CD4-positive, CD25-positive, alpha-beta regulatory T cell (primary cell): ENCODE data around the gene LGALS12. TPM values are rescaled to one million over a fixed set of nuclear protein-coding genes. Genes with fewer than 3 reads are reported as not detected.

Source experiments
- ATAC-seq, 2 donors: fragments of 150-1000 bp; cut with Tn5 transposase; one replicate each; pipeline ENCODE4 v1.10.0; 2021; ENCODE audit warnings: low read depth in 2 of 2, moderate number of reproducible peaks in 2 of 2, moderate library complexity in 1 of 2
- DNase-seq, 3 donors: peaks; one replicate each; pipeline versions ENCODE4 v3.0.0 to v3.0.0-alpha.2; 2012 to 2022; ENCODE audit warnings: mixed read lengths in 1 of 3
- H3K27ac ChIP-seq: one replicate; pipeline ENCODE4 v1.7.0; 2013; ENCODE audit warnings: mild to moderate bottlenecking, low read length; ENCODE audit not compliant: insufficient read depth, poor library complexity, severe bottlenecking
- H3K27me3 ChIP-seq: one replicate; pipeline ENCODE4 v1.7.0; 2013; ENCODE audit warnings: low read length; ENCODE audit not compliant: control insufficient read depth, insufficient read depth
- H3K36me3 ChIP-seq: one replicate; pipeline ENCODE4 v1.7.0; 2013; ENCODE audit warnings: mild to moderate bottlenecking, low read length, moderate library complexity; ENCODE audit not compliant: control insufficient read depth, insufficient read depth
- H3K4me1 ChIP-seq: 2 replicates; pipeline ENCODE4 v1.7.0; 2013; ENCODE audit warnings: mild to moderate bottlenecking, low read length; ENCODE audit not compliant: insufficient read depth, control insufficient read depth, poor library complexity, severe bottlenecking
- H3K4me3 ChIP-seq: one replicate; pipeline ENCODE4 v1.7.0; 2013; ENCODE audit warnings: low read depth, mild to moderate bottlenecking, low read length, moderate library complexity
- H3K9me3 ChIP-seq, 2 experiments: 1 replicate in 1 of 2; 2 replicates in 1 of 2; pipeline ENCODE4 v1.7.0; 2013; ENCODE audit warnings: low read length in 2 of 2, mild to moderate bottlenecking in 1 of 2, moderate library complexity in 1 of 2; ENCODE audit not compliant: control insufficient read depth in 2 of 2
- H3K27ac Mint-ChIP-seq, 3 donors: one replicate each; pipeline ENCODE4 v1.8.0; 2020 to 2022; ENCODE audit warnings: mild to moderate bottlenecking in 3 of 3, mixed read lengths in 3 of 3, moderate library complexity in 2 of 3
- H3K27me3 Mint-ChIP-seq: one replicate; pipeline ENCODE4 v1.8.0; 2022; ENCODE audit warnings: mild to moderate bottlenecking, mixed read lengths
- H3K36me3 Mint-ChIP-seq: one replicate; pipeline ENCODE4 v1.8.0; 2020; ENCODE audit warnings: mixed read lengths
- H3K4me1 Mint-ChIP-seq, 4 donors: one replicate each; pipeline ENCODE4 v1.8.0; 2020 to 2022; ENCODE audit warnings: mixed read lengths in 4 of 4, mild to moderate bottlenecking in 1 of 4
- H3K4me3 Mint-ChIP-seq, 4 donors: one replicate each; pipeline ENCODE4 v1.8.0; 2020 to 2022; ENCODE audit warnings: mild to moderate bottlenecking in 4 of 4, mixed read lengths in 4 of 4, moderate library complexity in 3 of 4
- H3K9me3 Mint-ChIP-seq, 7 donors: one replicate each; pipeline ENCODE4 v1.8.0; 2020 to 2022; ENCODE audit warnings: mixed read lengths in 7 of 7, mild to moderate bottlenecking in 3 of 7, moderate library complexity in 2 of 7
- polyA plus RNA-seq, 4 donors: library from polyadenylated mRNA; unstranded; fragments of 300-500 nt; fragmentation: Illumina TruSeq; gene quantifications; one replicate each; pipeline ENCODE4 v1.2.3, GENCODE V29; 2021
- total RNA-seq: library from RNA; stranded (reverse); gene quantifications from one replicate; pipeline ENCODE4 v1.2.3, GENCODE V29; 2022

Gene LGALS12
- total RNA-seq (0.94 TPM), polyA plus RNA-seq (not detected)

DNA sequence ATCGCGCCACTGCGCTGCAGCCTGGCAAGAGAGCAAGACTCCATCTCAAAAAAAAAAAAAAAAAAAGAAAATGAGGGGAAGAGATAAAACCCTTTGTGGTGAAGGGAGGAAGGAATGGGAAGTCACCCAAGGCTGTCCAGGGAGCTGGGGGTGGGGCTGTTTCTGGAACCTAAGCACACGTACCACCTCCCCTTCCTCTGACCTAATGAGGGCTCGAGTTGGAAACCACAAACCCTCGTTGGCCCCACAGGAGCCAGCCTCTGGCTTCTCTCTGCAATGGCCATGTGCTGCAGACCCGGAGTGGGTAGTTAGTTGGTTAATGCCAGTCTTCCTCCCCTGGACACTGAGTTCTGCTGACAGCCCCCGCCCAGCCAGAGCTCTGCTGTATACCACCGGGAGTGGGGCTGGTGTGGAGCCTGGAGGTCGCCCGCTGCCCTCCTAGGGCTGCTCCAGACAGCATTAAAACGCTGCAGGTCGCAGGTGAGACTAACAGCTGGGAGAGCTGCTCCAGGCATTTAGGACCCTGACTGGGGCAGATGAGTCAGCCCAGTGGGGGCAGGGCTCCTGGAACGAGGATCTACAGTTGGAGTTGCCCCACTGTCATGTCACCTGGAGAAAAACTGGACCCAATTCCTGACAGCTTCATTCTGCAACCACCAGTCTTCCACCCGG is at the start of gene LGALS12:
Gene LGALS12, plus strand, starts transcription at position 228 of the 672 bp plus-strand sequence. Its CDS starts 375 bp downstream, at position 603.
- H3K9me3 Mint-ChIP-seq = peaks cover 0 to 3% (median 0%) of the 10 kb centered on the region in 7 donors
- Histone ChIP-seq H3K4me3 (no peak within 1 kb of the TSS), H3K36me3 (no peaks in the 10 kb centered on the region), H3K4me1 (no peaks in the 10 kb centered on the region), H3K27ac (no peak within 1 kb of the TSS), H3K27me3 (no peaks in the 10 kb centered on the region), H3K9me3 (peaks cover 0 to 2% of the 10 kb centered on the region in 2 experiments)
- H3K27me3 Mint-ChIP-seq = no peaks in the 10 kb centered on the region
- peaks cover 0 to 24% (median under 1%) of the 10 kb centered on the region in 4 donors for H3K4me1 Mint-ChIP-seq
- no peak for ATAC-seq
- H3K27ac Mint-ChIP-seq = no peak within 1 kb of the TSS
- DNase-seq = no peak
- H3K4me3 Mint-ChIP-seq = no peak within 1 kb of the TSS
- H3K36me3 Mint-ChIP-seq = no peaks in the 10 kb centered on the region

GRCh38 chr11:63459586-63459985 is 46.3 kb upstream of the LGALS12 start:
- no peak overlapping the region for H3K27ac ChIP-seq
- DNase-seq = no peak
- no peak overlapping the region for H3K4me3 Mint-ChIP-seq
- no peaks in the 10 kb centered on the region for H3K36me3 ChIP-seq
- H3K9me3 ChIP-seq = no peaks in the 10 kb centered on the region
- peaks cover 12% of the 10 kb centered on the region for H3K27me3 ChIP-seq
- H3K4me1 Mint-ChIP-seq = no peaks in the 10 kb centered on the region
- H3K27ac Mint-ChIP-seq = no peak overlapping the region
- H3K9me3 Mint-ChIP-seq = no peaks in the 10 kb centered on the region
- H3K4me3 ChIP-seq = no peak overlapping the region
- H3K36me3 Mint-ChIP-seq = no peaks in the 10 kb centered on the region
- ATAC-seq = no peak
- no peaks in the 10 kb centered on the region for H3K4me1 ChIP-seq
- peaks cover 14% of the 10 kb centered on the region for H3K27me3 Mint-ChIP-seq

- Histone ChIP-seq H3K4me3 (no peak overlapping the region), H3K9me3 (no peaks in the 10 kb centered on the region), H3K4me1 (no peaks in the 10 kb centered on the region), H3K27ac (no peak overlapping the region), H3K36me3 (no peaks in the 10 kb centered on the region), H3K27me3 (peaks cover 12% of the 10 kb centered on the region)
- DNase-seq = no peak
- no peaks in the 10 kb centered on the region for H3K36me3 Mint-ChIP-seq
- ATAC-seq = no peak
- H3K4me3 Mint-ChIP-seq = no peak overlapping the region
- peaks cover 0 to 2% (median 0%) of the 10 kb centered on the region in 7 donors for H3K9me3 Mint-ChIP-seq
- H3K4me1 Mint-ChIP-seq = no peaks in the 10 kb centered on the region
- H3K27ac Mint-ChIP-seq = peak overlapping the region in 1 of 3 donors; percentile 12
- H3K27me3 Mint-ChIP-seq = peaks cover 12% of the 10 kb centered on the region
Measured at GRCh38 chr11:63462137-63462536, 43.7 kb upstream of the LGALS12 start.

DNA sequence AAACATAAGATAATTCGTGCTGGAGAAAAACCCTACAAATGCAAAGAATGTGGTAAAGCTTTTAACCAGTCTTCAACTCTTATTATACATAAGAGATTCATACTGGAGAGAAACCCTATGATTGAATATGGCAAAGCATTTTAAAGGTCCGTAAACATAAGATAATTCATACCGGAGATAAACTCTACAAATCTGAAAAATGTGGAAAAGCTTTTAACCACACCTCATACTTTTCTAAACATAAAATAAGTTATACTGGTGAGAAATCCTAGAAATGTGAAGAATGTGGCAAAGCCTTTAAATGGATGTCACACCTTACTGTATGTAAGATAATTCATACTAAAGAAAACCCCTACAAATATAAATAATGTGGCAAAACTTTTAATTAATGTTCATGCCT is 35.6 kb upstream of the LGALS12 start:
- H3K9me3 Mint-ChIP-seq = peaks cover 0 to 22% (median 7%) of the 10 kb centered on the region in 7 donors
- no peak overlapping the region for H3K27ac Mint-ChIP-seq
- no peaks in the 10 kb centered on the region for H3K4me1 ChIP-seq

GRCh38 chr11:63472372-63472771 is 33.5 kb upstream of the LGALS12 start:
- Mint-ChIP-seq H3K27me3 (peaks cover 27% of the 10 kb centered on the region), H3K9me3 (peaks cover 0 to 25% (median 9%) of the 10 kb centered on the region in 7 donors), H3K4me1 (no peaks in the 10 kb centered on the region), H3K4me3 (no peak overlapping the region), H3K27ac (no peak overlapping the region), H3K36me3 (peaks cover 6% of the 10 kb centered on the region)
- no peak for DNase-seq
- ATAC-seq = no peak
- no peaks in the 10 kb centered on the region for H3K36me3 ChIP-seq
- H3K27me3 ChIP-seq = peaks cover 11% of the 10 kb centered on the region
- no peak overlapping the region for H3K27ac ChIP-seq
- peaks cover 13 to 33% of the 10 kb centered on the region in 2 experiments for H3K9me3 ChIP-seq
- no peak overlapping the region for H3K4me3 ChIP-seq
- H3K4me1 ChIP-seq = no peaks in the 10 kb centered on the region

More for the DNA sequence above, 35.6 kb upstream of the LGALS12 start:
- no peak for ATAC-seq
- Histone ChIP-seq H3K36me3 (no peaks in the 10 kb centered on the region), H3K27me3 (peaks cover 7% of the 10 kb centered on the region), H3K27ac (no peak overlapping the region), H3K9me3 (peaks cover 4 to 20% of the 10 kb centered on the region in 2 experiments), H3K4me3 (no peak overlapping the region)
- no peak for DNase-seq
- Mint-ChIP-seq H3K27me3 (peaks cover 19% of the 10 kb centered on the region), H3K4me3 (no peak overlapping the region), H3K4me1 (no peaks in the 10 kb centered on the region), H3K36me3 (no peaks in the 10 kb centered on the region)

DNA sequence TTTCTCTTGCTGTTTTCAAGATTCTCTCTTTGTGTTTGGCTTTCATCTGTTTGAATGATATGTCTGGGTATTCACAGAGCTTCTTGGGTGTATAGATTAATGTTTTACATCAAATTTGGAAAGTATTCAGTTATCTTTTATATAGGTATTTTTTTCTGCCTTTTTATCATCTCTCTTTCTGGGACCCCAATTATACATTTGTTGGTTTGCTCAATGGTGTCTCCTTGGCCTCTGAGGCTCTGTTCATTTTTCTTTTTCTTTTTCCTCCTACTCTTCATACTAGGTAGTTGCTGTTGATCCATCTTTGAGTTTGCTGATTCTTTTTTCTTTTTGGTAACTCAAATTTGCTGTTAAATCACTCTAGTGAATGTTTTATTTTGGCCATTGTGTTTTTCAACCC is 29.3 kb upstream of the LGALS12 start:
- ATAC-seq = no peak
- H3K4me3 ChIP-seq = no peak overlapping the region
- no peak overlapping the region for H3K27ac ChIP-seq
- H3K9me3 Mint-ChIP-seq = peaks cover 0 to 10% (median 3%) of the 10 kb centered on the region in 7 donors
- no peaks in the 10 kb centered on the region for H3K4me1 ChIP-seq
- H3K27me3 ChIP-seq = peaks cover 4% of the 10 kb centered on the region
- H3K36me3 Mint-ChIP-seq = peaks cover 6% of the 10 kb centered on the region
- no peaks in the 10 kb centered on the region for H3K36me3 ChIP-seq
- DNase-seq = no peak
- no peaks in the 10 kb centered on the region for H3K4me1 Mint-ChIP-seq
- H3K9me3 ChIP-seq = peaks cover 9 to 13% of the 10 kb centered on the region in 2 experiments
- H3K27ac Mint-ChIP-seq = no peak overlapping the region
- H3K4me3 Mint-ChIP-seq = no peak overlapping the region
- peaks cover 26% of the 10 kb centered on the region for H3K27me3 Mint-ChIP-seq

GRCh38 chr11:63478896-63479295 is 27.0 kb upstream of the LGALS12 start:
- peak; percentile 50 to 58 for ATAC-seq
- H3K36me3 Mint-ChIP-seq = peaks cover 6% of the 10 kb centered on the region
- peak; percentile 36 to 72 (median 67) for DNase-seq

GRCh38 chr11:63480039-63480438 is 25.8 kb upstream of the LGALS12 start:
- Mint-ChIP-seq H3K9me3 (peaks cover 0 to 15% (median 6%) of the 10 kb centered on the region in 7 donors), H3K36me3 (peaks cover 10% of the 10 kb centered on the region), H3K4me3 (no peak overlapping the region), H3K4me1 (no peaks in the 10 kb centered on the region), H3K27ac (no peak overlapping the region), H3K27me3 (peaks cover 41% of the 10 kb centered on the region)
- no peaks in the 10 kb centered on the region for H3K36me3 ChIP-seq
- peaks cover 9 to 14% of the 10 kb centered on the region in 2 experiments for H3K9me3 ChIP-seq
- H3K27me3 ChIP-seq = peaks cover 4% of the 10 kb centered on the region
- ATAC-seq (no peak), DNase-seq (no peak)
- H3K4me3 ChIP-seq = no peak overlapping the region
- no peaks in the 10 kb centered on the region for H3K4me1 ChIP-seq
- H3K27ac ChIP-seq = no peak overlapping the region

More at GRCh38 chr11:63478896-63479295, 27.0 kb upstream of the LGALS12 start:
- Mint-ChIP-seq H3K4me1 (no peaks in the 10 kb centered on the region), H3K27ac (no peak overlapping the region), H3K9me3 (peaks cover 0 to 11% (median 4%) of the 10 kb centered on the region in 7 donors), H3K27me3 (peaks cover 30% of the 10 kb centered on the region), H3K4me3 (no peak overlapping the region)
- Histone ChIP-seq H3K36me3 (no peaks in the 10 kb centered on the region), H3K27me3 (peaks cover 4% of the 10 kb centered on the region), H3K4me3 (no peak overlapping the region), H3K27ac (no peak overlapping the region), H3K9me3 (peaks cover 9 to 13% of the 10 kb centered on the region in 2 experiments), H3K4me1 (no peaks in the 10 kb centered on the region)
